Ecto neural progenitor cell (in vitro differentiated cells): ENCODE results near the gene CASP8.
"Not testable (repeated sequence)": the region's sequence is repeated elsewhere in the genome, so short reads cannot be mapped to it uniquely, and the experiment has no call there.

ENCODE experiments used
- DNase-seq: peaks from one replicate; pipeline ENCODE4 v3.0.0-alpha.2; 2018; ENCODE audit warnings: low spot score

The CASP8 gene

DNA sequence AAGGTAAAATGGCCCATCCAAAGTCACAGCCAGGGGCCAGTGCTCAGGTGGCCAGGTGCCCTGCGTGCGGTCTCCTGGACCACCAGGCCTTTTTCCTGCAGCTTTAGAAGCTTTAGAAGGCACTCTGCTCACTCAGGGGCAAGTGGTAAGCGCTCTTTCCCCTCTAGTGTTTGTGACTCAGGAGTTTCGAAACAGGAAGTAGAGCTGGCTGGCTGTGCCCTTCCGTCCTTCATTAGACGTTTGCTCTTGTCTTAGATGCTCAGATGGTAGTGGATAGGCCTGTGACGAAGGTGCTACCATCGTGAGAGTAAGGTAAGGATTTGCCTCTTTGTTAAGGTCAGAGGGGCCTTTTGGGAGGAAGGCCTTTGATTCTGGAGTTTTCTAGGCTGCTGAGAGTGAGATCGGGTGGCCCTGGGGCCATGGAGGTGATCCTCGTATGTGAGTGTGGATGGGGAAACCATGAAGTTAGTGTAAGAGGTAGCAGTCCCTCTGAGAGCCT lies at the start of gene CASP8:
Gene CASP8 (plus strand): TSS at position 235 of the 499 bp plus-strand sequence. CDS start 5,951 bp downstream, outside the sequence.
- no peak for DNase-seq

DNA sequence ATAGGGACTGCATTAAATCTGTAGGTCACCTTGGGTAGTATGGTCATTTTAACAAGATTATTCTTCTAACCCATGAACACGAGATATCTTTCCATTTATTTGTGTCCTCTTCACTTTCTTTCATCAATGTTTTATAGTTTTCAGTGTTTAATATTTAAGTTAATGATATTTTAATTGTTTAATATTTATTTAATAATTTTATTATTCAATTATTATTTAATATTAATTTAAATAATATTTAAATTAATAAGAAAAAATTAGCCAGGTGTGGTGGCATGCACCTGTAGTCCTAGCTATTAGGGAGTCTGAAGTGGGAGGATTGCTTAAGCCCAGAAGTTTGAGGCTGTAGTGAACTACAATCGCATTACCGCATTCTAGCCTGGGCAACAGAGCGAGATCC lies 44.4 kb upstream of the CASP8 start:
- no peak for DNase-seq

DNA sequence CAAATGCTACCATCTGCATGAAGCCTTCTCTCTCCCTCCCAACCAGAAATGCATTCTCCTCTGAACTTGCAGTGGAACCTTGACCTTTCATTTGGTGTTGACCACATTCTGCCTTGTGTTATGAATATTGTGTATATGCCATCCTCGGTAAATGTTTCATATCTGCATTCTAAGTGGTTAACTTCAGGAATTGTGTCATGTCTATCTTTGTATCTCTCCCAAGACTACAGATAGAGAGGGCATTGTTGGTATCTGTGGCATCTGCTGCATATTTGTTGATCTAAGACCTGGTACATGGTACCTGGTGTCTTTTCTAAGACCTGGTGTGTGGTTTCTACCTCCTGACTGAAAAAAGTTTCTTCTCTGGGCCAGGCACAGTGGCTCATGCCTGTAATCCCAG lies 43.4 kb upstream of the CASP8 start:
- DNase-seq = no peak

DNA sequence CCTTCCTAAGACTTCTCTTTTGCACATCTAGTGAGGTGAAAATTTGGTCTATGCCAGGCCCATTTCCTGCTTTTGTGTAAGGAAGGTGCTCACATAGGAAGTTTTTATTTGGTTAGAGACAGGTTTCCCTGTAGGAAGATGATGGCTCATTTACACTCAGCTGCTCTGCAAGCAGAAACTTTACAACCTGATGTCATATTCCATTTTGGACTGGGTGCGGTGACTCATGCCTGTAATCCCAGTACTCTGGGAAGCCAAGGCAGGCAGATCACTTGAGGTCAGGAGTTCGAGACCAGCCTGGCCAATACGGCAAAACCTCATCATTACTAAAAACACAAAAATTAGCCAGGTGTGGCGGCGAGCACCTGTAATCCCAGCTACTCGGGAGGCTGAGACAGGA lies 41.6 kb upstream of the CASP8 start:
- no peak for DNase-seq

DNA sequence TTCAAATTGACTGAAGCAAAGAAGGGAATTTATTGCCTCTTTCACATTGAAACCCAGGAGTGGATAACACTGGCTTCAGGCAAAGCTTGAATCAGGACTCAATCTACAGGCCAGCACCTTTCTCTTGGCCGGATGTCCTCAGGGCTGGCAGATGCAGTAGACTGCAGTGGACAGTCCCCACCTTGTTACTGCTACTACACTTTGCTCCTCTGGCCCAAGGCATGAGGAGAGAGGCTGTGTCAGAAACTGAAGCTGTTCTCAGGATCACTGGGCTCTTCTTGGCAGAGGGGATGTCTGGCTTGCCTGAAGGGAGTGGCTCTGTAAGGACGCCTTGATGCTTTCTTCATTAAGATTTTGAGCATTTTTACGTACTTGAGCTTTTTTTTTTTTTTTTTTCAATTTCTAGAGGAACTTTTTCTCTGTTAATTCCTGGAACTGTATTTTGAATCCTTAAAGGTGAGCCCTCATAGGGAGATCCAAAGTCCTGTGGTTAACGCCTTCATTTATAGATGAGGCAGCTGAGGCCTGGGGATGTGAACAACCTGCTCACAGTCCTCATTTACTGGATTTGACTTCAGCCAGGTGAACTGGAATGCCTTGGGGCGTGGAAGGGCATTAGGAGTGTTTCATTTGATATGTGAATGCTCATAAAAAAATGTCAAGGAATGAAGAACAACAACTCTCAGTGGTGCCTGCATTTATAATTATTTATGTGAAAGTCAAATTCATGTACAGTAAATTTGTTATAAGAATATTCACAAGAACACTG lies 40.8 kb upstream of the CASP8 start:
- no peak for DNase-seq

DNA sequence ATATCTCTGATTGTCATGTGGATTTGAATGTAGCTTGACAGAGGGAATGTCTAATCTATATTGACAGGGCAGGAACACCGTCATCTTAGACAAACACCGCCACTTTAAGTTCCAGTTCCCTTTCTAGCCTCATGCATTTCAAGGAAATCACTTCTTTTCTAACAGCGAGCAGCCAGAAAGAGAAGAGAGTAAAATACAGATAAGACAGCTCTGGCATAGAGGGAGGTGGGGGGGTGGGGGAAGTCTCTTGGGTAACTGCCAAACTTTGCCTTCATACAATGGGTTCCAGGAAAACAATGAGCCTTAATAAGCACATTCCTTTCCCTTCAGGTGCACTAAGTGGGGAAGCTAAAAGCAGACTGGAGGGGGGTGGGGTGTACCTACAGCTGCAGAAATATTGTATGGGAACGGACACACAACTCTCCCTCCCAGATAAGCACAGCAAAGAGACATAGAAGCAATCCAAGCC lies 40.2 kb upstream of the CASP8 start:
- DNase-seq = no peak

DNA sequence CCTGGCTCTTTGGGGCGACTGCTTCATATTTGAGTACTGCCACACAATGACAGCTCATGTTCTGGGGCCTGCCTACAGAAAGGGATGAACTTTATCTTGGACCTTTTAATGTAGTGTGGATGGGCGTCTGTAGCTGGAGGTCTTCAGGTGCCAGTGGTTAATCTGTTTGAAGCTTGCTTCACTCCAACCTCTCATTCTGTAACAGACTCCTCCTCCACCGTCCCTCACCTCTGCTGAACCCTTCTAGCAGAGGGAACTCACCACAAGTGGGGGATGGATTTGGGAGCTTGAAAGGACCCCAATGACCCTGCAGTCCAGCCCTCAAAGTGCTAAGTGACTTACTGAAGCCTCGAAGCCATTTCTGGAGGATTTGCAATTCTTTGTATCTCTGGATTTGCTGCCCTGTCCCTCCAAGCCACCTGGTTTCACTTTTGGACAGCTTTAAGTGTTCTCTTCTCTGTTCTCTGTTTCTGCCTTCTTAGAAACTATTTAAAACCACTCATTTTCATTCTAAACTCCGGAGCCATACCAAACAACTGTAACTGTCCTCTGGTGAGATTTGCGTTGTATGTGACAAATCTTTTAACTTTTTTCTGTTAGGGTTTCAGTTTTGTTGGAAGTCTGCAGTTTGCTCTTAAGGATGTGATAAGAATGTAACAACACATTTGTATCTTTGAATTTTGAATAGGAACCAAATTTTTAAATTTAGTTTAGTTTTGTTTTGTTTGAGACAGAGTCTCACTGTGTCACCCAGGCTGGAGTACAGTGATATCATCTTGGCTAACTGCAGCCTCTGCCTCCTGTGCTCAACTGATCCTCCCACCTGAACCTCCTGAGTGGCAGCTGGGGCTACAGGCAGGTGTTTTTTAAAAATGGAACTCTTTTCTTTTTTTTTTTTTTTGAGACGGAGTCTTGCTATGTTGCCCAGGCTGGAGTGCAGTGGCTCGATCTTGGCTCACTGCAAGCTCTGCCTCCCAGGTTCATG lies 37.0 kb upstream of the CASP8 start:
- DNase-seq = no peak

DNA sequence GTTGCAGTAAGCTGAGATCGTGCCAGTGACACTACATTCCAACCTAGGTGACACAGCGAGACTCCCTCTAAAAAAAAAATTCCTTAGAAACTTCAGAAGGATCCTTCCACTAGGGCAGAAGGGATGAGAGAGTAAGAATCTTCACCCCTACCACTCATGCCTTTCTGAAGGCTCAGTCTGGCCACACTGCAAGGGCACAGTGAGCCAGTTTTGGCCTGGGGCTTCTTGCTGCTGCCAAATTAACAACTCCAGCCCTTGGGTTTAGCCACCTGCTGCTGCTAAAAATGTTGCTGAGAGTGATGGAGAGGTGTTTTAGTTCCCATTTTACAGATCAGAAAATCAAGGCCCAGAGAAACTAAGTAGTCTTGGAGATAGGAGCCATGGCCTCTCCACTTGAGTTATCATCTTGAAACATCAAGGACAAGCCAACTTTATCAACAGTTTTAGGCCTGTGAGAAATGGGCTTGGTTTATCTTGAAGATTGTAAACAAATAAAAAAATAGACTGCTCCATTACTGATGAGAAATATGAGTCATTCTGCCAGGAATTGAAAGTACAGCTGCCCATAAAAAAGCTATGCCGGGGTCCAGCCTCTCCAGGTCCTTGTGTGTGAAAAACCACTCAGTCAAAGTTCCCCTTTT lies 31.9 kb upstream of the CASP8 start:
- DNase-seq = no peak

DNA sequence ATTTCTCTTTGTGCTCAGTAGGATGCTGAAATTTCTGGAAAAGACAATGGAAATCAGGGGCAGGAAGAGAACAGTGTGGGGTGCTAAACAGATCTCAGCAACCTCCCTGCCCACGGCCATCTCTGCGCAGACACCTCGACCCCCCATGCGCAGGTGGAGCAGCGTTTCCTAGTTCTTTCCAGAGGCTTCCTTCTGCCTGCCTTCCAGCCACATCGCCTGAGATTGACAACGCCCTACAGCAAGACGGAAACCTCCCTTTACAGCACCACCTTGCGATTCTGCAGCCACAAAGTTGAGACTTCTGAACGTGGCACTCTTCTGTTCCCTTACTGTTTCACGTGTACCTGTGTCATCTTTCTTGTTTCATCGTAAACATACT lies 31.4 kb upstream of the CASP8 start:
- no peak for DNase-seq

DNA sequence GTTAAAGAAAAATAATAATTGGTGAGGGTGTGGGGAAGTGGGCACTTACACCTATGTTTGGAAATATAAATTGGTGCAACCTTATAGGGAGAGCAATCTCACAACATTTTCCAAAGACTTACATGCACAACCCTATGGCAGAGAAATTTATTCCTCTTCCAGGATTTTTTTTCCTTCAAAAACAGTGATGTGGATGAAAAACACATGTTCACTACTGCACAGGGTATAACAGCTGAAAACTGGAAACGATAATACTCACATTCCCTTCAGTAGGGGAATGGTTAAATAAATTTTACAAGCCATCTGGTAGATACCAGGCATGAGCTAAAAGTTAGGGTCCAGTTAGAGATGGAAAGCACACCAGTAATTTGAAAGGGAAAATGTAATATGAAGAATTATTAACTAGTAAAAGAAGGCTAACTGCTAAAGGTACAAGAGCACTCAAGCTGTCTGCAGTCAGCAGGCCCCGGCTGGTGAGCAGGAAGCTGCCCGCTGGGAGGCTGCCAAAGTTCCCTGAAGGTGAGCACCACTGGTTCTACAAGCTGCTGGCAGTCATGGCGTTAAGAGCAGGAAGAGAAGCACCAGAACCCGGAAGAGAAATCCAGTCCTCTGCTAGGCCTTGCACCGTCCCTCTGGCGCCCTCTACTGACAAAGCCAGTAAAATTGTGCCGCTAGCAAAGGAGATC lies 28.4 kb upstream of the CASP8 start:
- peak; percentile 87 for DNase-seq

DNA sequence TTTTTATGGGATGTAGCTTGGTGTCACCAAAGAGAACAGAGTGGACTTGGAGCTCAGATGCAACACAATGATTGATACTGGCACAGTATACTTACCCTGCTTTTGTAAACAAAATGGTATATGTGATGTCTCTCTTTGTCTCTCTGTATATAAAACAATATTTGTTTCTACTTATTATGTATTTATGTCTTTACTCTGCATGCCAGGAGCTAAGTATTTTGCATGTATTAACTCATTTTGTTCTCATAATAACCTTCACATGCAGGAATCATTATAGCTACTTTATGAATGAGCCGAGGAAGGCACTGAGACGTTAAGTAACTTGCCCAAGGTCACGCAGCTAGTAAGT lies 27.9 kb upstream of the CASP8 start:
- DNase-seq = no peak

DNA sequence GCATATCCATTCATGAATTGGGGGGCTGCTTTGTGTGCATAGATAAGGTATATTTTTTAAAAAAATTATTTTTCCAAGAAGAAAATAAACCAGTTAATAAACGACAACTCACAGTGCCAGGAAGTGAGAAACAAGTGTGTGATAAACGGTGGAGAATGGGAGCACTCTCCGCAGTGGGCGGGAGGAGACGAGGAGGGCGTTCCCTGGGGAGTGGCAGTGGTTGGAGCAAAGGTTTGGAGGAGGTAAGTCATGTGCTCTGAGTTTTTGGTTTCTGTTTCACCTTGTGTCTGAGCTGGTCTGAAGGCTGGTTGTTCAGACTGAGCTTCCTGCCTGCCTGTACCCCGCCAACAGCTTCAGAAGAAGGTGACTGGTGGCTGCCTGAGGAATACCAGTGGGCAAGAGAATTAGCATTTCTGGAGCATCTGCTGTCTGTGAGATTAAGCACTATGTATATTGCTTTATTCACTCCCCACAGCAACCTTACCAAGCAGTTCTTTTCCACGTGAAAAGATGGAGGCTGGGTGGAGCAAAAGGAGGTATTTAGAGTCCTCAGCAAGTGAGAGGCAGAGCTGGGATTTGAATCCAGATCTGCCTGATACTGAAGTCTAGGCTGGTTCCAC lies 27.0 kb upstream of the CASP8 start:
- no peak for DNase-seq

DNA sequence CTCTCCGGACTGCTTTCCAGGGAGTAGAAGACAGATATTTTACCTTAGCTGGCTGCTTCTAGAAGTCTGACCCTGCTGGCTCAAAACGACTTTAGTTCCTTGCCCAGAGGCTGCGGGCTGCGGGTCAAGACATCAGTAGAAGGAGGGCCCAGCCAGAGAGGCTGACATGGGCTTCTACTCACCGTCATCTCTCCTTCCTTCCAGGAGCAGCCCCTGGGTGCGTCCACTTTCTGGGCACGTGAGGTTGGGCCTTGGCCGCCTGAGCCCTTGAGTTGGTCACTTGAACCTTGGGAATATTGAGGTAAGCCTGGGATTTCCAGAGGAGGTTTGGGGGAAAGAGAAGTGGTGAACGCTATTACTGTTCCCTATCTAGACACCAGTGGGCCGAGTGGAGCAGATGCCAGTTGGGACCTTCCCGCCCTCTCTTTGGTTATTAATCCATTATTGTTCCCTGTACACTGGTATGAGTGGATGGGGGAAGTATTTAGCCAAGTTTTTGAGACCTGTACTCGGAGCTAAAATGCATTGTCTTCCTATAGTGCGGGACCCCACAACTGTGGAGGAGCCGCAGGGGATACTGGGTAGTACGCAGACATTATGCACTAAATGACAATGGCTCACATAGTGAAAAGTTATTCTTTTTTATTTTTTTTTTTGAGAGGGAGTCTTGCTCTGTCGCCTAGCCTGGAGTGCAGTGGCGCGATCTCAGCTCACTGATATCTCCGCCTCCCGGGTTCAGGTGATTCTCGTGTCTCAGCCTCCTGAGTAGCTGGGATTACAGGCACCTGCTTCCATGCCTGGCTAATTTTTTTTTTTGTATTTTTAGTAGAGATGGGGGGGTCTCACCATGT lies 26.3 kb upstream of the CASP8 start:
- no peak for DNase-seq

DNA sequence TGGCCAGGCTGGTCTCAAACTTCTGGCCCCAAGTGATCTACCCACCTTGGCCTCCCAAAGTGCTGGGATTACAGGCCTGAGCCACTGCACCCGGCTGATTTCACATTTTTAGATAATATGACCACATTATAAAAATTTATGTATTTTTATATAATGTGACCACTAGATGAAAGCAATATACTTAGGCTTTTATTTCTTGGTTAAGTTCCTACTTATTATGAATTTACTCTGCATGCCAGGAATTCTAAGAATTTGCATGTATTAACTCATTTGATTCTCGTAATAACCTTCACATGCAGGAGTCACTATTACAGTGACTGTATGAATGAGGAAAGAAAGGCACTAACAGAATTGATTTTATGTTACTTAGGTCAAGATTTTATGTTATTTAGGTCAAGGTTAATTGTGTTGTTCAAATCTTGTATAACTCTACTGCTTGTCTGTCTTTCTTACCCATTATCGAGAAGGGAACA lies 25.6 kb upstream of the CASP8 start:
- no peak for DNase-seq

DNA sequence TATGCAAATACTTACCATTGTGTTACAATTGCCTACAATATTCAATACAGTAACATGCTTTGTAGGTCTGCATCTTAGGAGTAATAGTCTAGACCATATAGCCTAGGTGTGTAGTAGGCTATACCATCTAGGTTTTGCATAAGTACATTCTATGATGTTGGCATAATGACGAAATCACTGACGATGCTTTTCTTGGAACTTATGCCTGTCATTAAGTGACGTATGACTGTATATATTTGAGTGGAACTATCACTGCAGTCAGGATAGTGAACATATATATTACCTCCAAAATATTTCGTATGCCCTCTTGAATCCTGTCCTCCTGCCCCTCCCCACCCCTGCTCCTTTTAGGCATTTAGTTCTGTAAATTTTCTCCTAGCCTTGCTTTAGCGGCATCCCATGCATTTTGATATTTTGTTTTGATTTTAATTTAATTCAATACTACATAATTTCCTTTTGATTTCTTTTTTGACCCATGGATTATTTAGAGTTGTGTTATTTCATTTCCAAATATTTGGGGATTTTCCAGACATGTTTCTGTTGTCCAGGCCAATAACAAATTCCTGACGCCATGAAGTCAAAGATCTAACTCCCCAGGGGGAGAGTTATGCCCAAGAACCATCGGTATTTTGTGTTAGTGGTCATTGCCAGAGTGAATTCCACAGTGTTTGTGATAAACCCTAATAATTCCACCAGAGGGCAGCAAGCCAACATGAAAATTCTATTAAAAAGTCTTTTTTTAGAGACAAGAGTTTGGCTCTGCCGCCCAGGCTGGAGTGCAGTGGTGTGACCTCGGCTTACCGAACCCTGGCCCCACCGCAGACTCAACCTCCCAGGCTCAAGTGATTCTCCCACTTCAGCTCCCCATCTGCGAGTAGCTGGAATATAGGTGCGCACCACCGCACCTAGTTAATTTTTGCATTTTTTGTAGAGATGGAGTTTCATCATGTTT lies 24.2 kb upstream of the CASP8 start:
- DNase-seq = peak; percentile 61

DNA sequence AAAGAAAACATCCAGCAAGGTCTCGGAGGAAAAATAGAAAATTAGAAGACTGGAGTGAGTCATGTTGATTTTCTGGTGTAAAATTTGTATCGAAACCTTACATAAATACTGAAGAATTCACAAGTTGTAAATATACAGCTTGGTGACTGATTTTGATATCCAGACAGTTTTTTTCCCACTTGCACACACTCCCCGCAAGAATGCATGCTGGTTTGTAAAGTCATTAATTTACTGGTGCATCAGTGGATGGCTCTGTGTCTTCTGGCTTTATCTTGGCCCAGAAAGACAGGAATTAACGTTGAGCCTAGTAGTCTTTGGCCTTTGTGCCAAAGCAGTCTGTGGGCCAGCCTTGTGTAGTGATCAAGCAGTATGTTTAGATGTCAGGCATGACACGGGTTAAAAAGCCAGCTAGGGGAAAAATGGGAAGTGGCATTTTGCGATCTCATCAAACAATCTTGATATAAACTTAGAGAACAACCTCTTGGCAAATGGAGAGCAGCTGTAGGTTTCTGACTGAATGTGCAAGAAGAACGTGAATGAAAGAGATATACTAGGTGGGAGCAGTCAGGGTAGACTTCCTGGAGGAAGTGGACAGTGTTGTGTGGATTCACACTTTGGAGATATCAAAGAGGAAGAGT lies 22.7 kb upstream of the CASP8 start:
- DNase-seq = no peak

DNA sequence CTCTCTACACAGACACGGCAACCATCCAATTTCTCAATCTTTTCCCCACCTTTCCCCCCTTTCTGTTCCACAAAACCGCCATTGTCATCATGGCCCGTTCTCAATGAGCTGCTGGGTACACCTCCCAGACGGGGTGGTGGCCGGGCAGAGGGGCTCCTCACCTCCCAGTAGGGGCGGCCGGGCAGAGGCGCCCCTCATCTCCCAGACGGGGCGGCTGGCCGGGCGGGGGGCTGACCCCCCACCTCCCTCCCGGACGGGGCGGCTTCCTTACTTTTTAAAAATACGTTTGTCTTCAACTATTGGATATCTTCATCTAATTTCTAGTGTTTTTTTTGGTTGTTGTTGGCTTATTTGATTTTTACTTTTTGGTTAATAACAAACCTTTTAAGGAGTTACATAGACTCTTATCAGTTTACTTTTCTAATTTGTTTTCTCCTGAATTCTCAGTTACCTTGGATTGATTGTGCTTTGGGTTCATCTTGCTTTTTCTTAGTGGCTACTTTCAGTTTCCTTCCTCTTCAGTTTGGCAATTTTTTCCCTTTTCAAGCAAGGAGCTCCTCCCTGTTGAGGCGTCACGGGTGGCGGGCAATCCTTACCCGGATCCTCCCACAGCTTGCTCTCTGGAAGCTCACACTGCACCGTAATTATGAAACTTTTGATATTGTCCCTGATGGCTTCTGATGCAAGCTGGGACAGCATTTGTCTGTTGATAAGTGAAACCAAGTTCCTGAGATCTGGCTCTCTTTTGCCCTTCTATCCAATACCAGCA lies 21.0 kb upstream of the CASP8 start:
- DNase-seq = not testable (repeated sequence)
